ENCODE data around the gene PRSS50.

DNA sequence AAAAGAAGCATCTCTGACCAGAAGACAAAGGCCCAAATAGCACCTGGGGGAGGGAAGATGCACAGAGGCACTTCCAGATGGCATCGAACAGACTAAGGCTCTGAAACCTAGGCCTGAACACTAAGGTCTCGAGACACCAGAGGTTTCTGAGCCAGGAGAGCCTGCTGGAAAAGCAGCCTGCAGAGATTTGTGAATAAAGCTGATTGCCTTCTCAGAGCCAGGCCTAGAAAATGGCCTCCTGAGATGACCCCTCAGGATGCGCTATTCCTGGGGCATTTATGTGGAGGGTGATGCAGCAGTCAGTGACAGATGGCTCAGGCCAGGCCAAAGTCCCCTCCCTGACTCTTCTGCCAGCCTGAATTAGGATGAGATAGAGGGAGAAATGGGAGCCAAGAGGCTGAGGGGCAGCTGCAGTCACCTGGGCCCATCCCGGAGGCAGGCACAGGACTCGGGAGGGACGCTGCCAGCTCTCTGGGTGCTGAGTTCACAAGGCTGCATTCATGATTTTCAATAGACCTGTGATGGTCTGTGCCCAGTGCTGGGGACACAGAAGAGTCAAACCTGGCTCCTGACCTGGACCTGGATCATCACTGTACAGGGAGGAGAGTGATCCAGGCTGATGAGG is 6.9 kb downstream of the PRSS50 start:
- TF ChIP-seq, protein P1, sequence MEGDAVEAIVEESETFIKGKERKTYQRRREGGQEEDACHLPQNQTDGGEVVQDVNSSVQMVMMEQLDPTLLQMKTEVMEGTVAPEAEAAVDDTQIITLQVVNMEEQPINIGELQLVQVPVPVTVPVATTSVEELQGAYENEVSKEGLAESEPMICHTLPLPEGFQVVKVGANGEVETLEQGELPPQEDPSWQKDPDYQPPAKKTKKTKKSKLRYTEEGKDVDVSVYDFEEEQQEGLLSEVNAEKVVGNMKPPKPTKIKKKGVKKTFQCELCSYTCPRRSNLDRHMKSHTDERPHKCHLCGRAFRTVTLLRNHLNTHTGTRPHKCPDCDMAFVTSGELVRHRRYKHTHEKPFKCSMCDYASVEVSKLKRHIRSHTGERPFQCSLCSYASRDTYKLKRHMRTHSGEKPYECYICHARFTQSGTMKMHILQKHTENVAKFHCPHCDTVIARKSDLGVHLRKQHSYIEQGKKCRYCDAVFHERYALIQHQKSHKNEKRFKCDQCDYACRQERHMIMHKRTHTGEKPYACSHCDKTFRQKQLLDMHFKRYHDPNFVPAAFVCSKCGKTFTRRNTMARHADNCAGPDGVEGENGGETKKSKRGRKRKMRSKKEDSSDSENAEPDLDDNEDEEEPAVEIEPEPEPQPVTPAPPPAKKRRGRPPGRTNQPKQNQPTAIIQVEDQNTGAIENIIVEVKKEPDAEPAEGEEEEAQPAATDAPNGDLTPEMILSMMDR (IDR thresholded peaks at IDR 0.05): no peak
- TF ChIP-seq POLR2A (IDR thresholded peaks at IDR 0.05): no peak

Data from body of pancreas (tissue), 4 donors.